Effector CD4-positive, alpha-beta T cell (primary cell): ENCODE results near the gene RNFT2.
"Not testable (repeated sequence)": the region's sequence is repeated elsewhere in the genome, so short reads cannot be mapped to it uniquely, and the experiment has no call there.

Source experiments
- DNase-seq: peaks from one replicate; pipeline ENCODE4 v3.0.0-alpha.2; 2020

The RNFT2 gene

GRCh38 chr12:116745554-116745953 is 7.4 kb downstream of the RNFT2 start:
- no peak for DNase-seq

GRCh38 chr12:116749884-116750283 is 11.8 kb downstream of the RNFT2 start:
- no peak for DNase-seq

- no peak for DNase-seq
These were observed 12.2 kb downstream of the RNFT2 start for GRCh38 chr12:116750298-116750697.

- not testable (repeated sequence) for DNase-seq
These were observed 16.0 kb downstream of the RNFT2 start for GRCh38 chr12:116754097-116754496.

- DNase-seq = not testable (repeated sequence)
These were observed 16.7 kb downstream of the RNFT2 start for GRCh38 chr12:116754783-116755182.

- peak; percentile 8 for DNase-seq
These were observed 21.9 kb downstream of the RNFT2 start for GRCh38 chr12:116759783-116760621.

GRCh38 chr12:116760622-116761020 is 22.5 kb downstream of the RNFT2 start:
- DNase-seq = no peak

- no peak for DNase-seq
These were observed 23.4 kb downstream of the RNFT2 start for GRCh38 chr12:116761499-116761898.

- DNase-seq = no peak
These were observed 27.2 kb downstream of the RNFT2 start for GRCh38 chr12:116765271-116765670.

GRCh38 chr12:116766285-116766684 is 28.2 kb downstream of the RNFT2 start:
- DNase-seq = no peak

GRCh38 chr12:116766746-116767145 is 28.6 kb downstream of the RNFT2 start:
- no peak for DNase-seq

GRCh38 chr12:116771651-116772050 is 33.5 kb downstream of the RNFT2 start:
- DNase-seq = no peak

- DNase-seq = no peak
These were observed 35.2 kb downstream of the RNFT2 start for GRCh38 chr12:116773276-116773731.

GRCh38 chr12:116774020-116774419 is 35.9 kb downstream of the RNFT2 start:
- no peak for DNase-seq

GRCh38 chr12:116777245-116777644 is 39.1 kb downstream of the RNFT2 start:
- DNase-seq = no peak

- no peak for DNase-seq
These were observed 41.5 kb downstream of the RNFT2 start for GRCh38 chr12:116779597-116779996.

- no peak for DNase-seq
These were observed 42.8 kb downstream of the RNFT2 start for GRCh38 chr12:116780942-116781341.

GRCh38 chr12:116783525-116784237 is 45.6 kb downstream of the RNFT2 start:
- DNase-seq = no peak

GRCh38 chr12:116784238-116784612 is 46.1 kb downstream of the RNFT2 start:
- no peak for DNase-seq

GRCh38 chr12:116789562-116789961 is 51.4 kb downstream of the RNFT2 start:
- not testable (repeated sequence) for DNase-seq

- no peak for DNase-seq
These were observed 52.0 kb downstream of the RNFT2 start for GRCh38 chr12:116790066-116790465.

GRCh38 chr12:116792403-116792802 is 54.3 kb downstream of the RNFT2 start:
- no peak for DNase-seq

GRCh38 chr12:116794725-116795124 is 56.6 kb downstream of the RNFT2 start:
- DNase-seq = no peak

- no peak for DNase-seq
These were observed 59.8 kb downstream of the RNFT2 start for GRCh38 chr12:116797885-116798284.
